Measurements from ENCODE around the gene AKAP8L. TPM values are rescaled to one million over a fixed set of nuclear protein-coding genes. Genes with fewer than 3 reads are reported as not detected.

The AKAP8L gene
- total RNA-seq, 1 donor, result 69.5 TPM

DNA sequence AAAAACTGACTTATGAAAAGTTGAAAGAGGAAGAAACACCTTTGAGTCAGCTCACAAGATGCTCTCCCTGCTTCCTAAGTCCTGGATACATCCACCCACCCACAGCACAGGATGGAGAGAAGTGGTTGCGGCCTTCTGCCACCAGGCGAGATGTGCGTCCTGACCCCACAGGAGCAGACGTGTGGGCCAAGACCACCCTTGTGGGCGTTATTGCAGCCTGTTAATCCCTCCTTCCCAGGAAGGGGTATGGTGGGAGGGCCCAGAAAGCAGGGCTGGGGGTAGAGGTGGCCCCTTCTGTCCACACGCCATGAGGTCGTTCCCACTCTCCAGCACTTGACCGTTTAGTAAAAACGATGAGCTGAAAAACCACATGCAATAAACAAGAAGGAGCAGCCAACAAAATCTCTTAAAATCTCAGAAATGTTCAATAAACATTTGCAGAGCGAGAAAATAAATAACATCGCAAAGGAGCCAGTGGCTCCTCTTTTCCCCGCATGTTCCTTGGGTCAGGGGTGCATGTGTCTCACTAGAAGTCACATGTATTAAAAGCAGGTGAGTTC, 2.4 kb upstream of the AKAP8L start:
- peaks cover 26% of the 10 kb centered on the region for H4K20me1 ChIP-seq (ENCODE audit: insufficient read depth, low read length)
- H3K9me3 ChIP-seq (ENCODE audit: low read depth, low read length), result no peaks in the 10 kb centered on the region
- H3K4me3 ChIP-seq (ENCODE audit: insufficient read depth, low read length), result no peak overlapping the region
- H3K79me2 ChIP-seq (ENCODE audit: insufficient read depth, low read length), result peaks cover 26% of the 10 kb centered on the region
- no peak overlapping the region for H3K27ac ChIP-seq (ENCODE audit: low read depth, low read length)
- H3K27me3 ChIP-seq (ENCODE audit: insufficient read depth, low read length), result no peaks in the 10 kb centered on the region
- peaks cover 32% of the 10 kb centered on the region for H3K36me3 ChIP-seq (ENCODE audit: insufficient read depth, low read length)
- TF ChIP-seq CTCF (IDR thresholded peaks at IDR 0.05; ENCODE audit: extremely low read depth, low read depth, low read length), result no peak
- no peak for DNase-seq (ENCODE audit: insufficient read length, low spot score, missing footprints)
- H2AFZ ChIP-seq (ENCODE audit: low read length), result no peak overlapping the region
- H3K4me2 ChIP-seq (ENCODE audit: insufficient read depth, low read length), result no peak overlapping the region
- H3K4me1 ChIP-seq (ENCODE audit: insufficient read depth, low read length), result peaks cover 21% of the 10 kb centered on the region

DNA sequence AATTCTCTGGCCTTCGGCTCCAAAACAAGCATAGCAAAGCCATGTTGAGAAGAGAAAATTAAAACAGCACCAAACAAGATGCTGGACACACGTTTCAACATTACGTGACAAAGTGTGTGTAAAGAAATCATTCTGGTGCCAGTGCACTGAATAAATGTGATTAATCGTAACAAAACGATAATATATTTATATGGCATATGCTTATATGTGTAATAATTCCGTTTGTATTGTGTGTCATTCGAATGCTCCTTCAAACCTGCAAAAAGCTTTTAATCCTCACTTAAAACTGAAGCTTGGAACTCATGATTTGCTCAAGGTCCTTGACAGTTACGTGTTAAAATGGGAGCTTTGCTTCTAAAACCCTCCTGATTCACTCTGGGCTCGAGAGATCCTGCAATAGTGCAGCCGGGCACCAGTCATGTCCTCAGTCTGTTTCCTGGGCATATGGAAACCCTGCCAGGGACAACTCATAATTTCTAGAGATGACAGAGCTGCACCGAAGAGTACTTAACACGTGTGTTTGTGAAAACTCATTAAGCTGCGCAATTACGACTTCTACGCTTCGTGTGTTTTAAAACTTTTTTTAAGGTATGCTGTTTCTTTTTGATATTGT, 731 bp upstream of the AKAP8L start:
- peaks cover 42% of the 10 kb centered on the region for H3K79me2 ChIP-seq (ENCODE audit: insufficient read depth, low read length)
- H3K27me3 ChIP-seq (ENCODE audit: insufficient read depth, low read length), result no peaks in the 10 kb centered on the region
- TF ChIP-seq CTCF (IDR thresholded peaks at IDR 0.05; ENCODE audit: extremely low read depth, low read depth, low read length), result no peak
- peaks cover 21% of the 10 kb centered on the region for H3K4me1 ChIP-seq (ENCODE audit: insufficient read depth, low read length)
- H3K4me2 ChIP-seq (ENCODE audit: insufficient read depth, low read length), result peak overlapping the region; percentile 96
- peak overlapping the region; percentile 93 for H3K4me3 ChIP-seq (ENCODE audit: insufficient read depth, low read length)
- H3K27ac ChIP-seq (ENCODE audit: low read depth, low read length), result peak overlapping the region; percentile 54
- no peaks in the 10 kb centered on the region for H3K9me3 ChIP-seq (ENCODE audit: low read depth, low read length)
- H4K20me1 ChIP-seq (ENCODE audit: insufficient read depth, low read length), result peaks cover 39% of the 10 kb centered on the region
- peaks cover 31% of the 10 kb centered on the region for H3K36me3 ChIP-seq (ENCODE audit: insufficient read depth, low read length)
- DNase-seq (ENCODE audit: insufficient read length, low spot score, missing footprints), result peak; percentile 96
- H2AFZ ChIP-seq (ENCODE audit: low read length), result peak overlapping the region; percentile 83

DNA sequence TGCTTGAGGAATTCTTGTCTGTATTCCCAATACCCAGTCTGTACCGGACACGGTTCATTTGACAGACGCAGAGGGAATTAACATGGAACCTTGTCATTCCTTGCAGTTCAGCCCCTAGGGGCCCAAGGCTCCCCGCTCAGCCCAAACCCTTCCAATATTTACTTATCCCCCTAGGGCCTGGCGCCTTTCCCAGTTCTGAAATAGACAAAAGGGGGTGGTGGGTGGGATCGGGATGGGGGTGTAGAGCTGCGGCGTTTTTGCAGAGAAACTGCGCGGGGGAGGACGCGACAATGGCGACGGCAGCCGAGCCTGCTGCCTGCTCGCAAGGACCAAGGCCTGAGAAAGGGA, 583 bp downstream of the AKAP8L start:
- peak overlapping the region; percentile 89 for H3K27ac ChIP-seq (ENCODE audit: low read depth, low read length)
- H3K36me3 ChIP-seq (ENCODE audit: insufficient read depth, low read length), result peaks cover 18% of the 10 kb centered on the region
- peak; percentile 78 for DNase-seq (ENCODE audit: insufficient read length, low spot score, missing footprints)
- peak overlapping the region; percentile 96 for H3K4me2 ChIP-seq (ENCODE audit: insufficient read depth, low read length)
- peaks cover 55% of the 10 kb centered on the region for H3K79me2 ChIP-seq (ENCODE audit: insufficient read depth, low read length)
- H3K4me3 ChIP-seq (ENCODE audit: insufficient read depth, low read length), result peak overlapping the region; percentile 93
- H4K20me1 ChIP-seq (ENCODE audit: insufficient read depth, low read length), result peaks cover 43% of the 10 kb centered on the region
- peak overlapping the region; percentile 90 for H2AFZ ChIP-seq (ENCODE audit: low read length)
- H3K4me1 ChIP-seq (ENCODE audit: insufficient read depth, low read length), result peaks cover 21% of the 10 kb centered on the region
- H3K9me3 ChIP-seq (ENCODE audit: low read depth, low read length), result no peaks in the 10 kb centered on the region
- no peak for TF ChIP-seq CTCF (IDR thresholded peaks at IDR 0.05; ENCODE audit: extremely low read depth, low read depth, low read length)
- H3K27me3 ChIP-seq (ENCODE audit: insufficient read depth, low read length), result no peaks in the 10 kb centered on the region

DNA sequence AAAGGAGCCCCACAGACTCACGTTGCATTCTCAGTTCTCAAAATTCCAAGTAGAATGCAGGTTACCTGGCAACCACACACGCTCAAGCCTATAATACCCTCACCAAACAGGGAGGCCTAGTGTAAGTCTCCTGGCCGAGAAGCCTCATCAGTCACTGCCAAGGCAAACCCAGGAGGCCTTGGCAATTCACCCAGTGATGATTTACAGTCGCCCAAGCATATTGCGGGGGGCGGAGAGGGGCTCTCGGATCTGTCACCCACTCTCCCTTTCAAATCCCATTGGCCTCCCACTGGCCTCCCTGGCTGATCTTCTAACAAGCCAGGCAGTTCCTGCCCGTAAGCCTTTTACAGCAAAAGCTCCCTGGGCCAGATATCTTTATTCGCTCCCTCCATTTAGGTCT, 1.1 kb downstream of the AKAP8L start:
- H2AFZ ChIP-seq (ENCODE audit: low read length), result no peak overlapping the region
- H3K4me2 ChIP-seq (ENCODE audit: insufficient read depth, low read length), result peak overlapping the region; percentile 96
- H3K9me3 ChIP-seq (ENCODE audit: low read depth, low read length), result no peaks in the 10 kb centered on the region
- H3K27me3 ChIP-seq (ENCODE audit: insufficient read depth, low read length), result no peaks in the 10 kb centered on the region
- peaks cover 60% of the 10 kb centered on the region for H3K79me2 ChIP-seq (ENCODE audit: insufficient read depth, low read length)
- peak overlapping the region; percentile 93 for H3K4me3 ChIP-seq (ENCODE audit: insufficient read depth, low read length)
- TF ChIP-seq CTCF (IDR thresholded peaks at IDR 0.05; ENCODE audit: extremely low read depth, low read depth, low read length), result no peak
- peaks cover 21% of the 10 kb centered on the region for H3K4me1 ChIP-seq (ENCODE audit: insufficient read depth, low read length)
- peak; percentile 92 for DNase-seq (ENCODE audit: insufficient read length, low spot score, missing footprints)
- H3K27ac ChIP-seq (ENCODE audit: low read depth, low read length), result peak overlapping the region; percentile 89
- H3K36me3 ChIP-seq (ENCODE audit: insufficient read depth, low read length), result peaks cover 16% of the 10 kb centered on the region
- H4K20me1 ChIP-seq (ENCODE audit: insufficient read depth, low read length), result peaks cover 48% of the 10 kb centered on the region
